GM10266 (cell line): ENCODE data around the gene RELL1.

ENCODE experiments used
- DNase-seq: peaks from one replicate; pipeline ENCODE4 v3.0.0; 2012; ENCODE audit errors: extremely low spot score
- CTCF ChIP-seq: IDR thresholded peaks from 2 replicates; pipeline ENCODE4 v1.5.1; 2012; ENCODE audit warnings: mild to moderate bottlenecking, low read depth; ENCODE audit not compliant: control insufficient read depth, insufficient read depth; ENCODE audit errors: missing control alignments

Gene RELL1

DNA sequence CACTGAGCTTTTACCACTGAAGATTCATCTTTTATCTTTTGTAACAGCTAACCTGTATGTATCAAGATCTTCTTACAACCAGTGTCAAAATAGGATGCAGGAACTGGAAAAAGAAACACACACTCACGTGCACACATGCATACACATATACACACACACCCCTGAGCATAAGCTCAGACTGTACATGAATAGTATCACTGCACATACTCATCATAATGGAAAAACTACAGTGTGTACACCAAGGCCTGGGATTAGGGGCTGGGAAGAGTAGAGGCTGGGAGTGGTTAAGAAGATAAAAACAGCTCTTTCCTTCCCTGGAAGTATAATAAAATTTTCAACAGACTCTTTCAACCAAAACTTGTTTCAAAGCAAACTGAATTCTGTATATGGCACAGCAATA lies 73.4 kb downstream of the RELL1 start:
- no peak for DNase-seq

GRCh38 chr4:37609626-37610025 lies 76.5 kb downstream of the RELL1 start:
- no peak for DNase-seq
- no peak for TF ChIP-seq CTCF

More for the DNA sequence above, 73.4 kb downstream of the RELL1 start:
- TF ChIP-seq CTCF = no peak

DNA sequence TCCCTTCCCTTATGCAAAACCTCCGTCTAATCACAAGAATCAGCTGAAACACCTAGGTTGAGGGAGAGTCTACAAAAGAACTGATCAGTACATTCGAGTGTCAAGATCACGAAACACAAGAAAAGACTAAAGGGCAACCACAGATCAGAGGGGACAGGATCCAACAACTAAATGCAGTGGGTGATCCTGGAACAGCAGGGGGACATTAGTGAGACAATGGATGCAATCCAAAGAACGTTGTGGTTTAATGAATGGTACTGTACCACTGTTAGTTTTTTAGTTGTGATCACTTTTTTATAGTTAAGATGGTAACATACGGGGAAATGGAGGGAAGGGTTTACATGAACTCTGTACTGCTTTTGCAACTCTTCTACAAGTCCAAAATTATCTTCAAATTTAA lies 79.2 kb downstream of the RELL1 start:
- no peak for DNase-seq
- no peak for TF ChIP-seq CTCF

DNA sequence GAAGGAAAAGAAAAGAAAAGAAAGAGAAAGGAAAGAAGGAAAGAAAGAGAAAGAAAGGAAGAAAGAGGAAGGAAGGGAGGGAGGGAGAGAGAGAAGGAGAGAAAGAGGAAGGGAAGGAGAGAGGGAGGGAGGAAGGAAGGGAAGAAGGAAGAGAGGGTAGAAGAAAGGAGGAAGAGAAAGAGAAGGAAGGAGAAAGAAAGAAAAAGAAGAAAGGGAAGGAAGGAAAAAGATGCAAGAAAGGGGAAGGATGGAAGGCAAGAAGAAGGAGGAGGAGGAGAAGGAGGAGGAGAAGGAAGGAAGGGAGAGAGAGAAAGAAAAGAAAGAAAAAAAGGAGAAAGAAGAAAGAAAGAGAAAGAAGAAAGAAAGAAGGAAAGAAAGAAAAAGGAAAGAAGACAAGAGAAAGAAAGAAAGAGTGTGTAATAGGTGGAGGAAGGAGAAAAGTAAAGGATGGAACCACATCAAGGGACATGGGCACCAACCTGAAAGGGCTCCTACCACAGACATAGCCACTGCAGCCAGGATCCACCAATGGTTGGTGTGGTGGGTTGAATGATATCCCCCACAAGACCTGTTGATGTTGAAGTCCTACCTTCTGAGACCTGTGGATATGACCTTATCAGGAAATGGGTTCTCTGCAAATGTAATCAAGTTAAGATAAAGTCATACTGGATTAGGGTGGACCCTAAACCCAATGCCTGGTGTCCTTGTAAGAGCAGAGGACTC lies 80.2 kb downstream of the RELL1 start:
- no peak for DNase-seq
- TF ChIP-seq CTCF = no peak

- TF ChIP-seq CTCF = no peak
- no peak for DNase-seq
Measured at GRCh38 chr4:37604461-37604860, 81.7 kb downstream of the RELL1 start.

DNA sequence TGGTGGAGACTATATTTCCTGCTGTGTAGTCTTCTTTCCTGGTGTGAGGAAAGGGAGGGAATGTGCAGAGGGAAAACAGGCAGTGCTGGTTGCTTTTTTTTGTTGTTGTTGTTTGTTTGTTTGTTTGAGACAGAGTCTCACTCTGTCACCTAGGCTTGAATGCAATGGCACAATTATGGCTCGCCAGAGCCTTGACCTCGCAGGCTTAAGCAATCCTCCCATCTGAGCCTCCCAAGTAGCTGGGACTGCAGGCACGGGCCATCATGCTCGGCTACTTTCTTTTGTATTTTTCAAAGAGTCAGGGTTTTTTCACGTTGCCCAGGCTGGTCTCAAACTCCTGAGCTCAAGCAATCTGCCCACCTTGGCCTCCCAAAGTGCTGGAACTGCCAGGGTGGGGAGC lies 82.5 kb downstream of the RELL1 start:
- TF ChIP-seq CTCF = no peak
- no peak for DNase-seq

DNA sequence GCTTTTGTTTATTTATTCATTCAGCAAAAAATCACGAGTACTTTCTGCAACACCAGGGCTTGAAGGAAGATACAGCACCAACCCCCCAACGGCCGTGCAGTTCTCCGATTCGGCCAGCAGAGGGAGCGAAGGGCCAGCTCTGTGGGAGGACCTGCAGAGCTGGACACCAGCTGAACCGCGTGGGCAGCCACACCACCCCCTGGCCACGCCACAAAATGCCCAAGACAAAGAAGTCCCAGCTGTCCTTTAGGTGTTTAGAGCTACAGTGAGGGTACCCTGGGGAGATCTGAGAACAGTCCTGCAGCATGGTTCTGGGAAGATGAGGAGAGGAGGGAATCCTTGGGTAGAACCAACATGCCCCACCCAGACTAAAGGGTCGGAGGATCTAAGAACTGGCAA lies 83.1 kb downstream of the RELL1 start:
- TF ChIP-seq CTCF = peak; percentile 96
- peak; percentile 76 for DNase-seq
